ENCODE results near the gene ACOXL.

The ACOXL gene

DNA sequence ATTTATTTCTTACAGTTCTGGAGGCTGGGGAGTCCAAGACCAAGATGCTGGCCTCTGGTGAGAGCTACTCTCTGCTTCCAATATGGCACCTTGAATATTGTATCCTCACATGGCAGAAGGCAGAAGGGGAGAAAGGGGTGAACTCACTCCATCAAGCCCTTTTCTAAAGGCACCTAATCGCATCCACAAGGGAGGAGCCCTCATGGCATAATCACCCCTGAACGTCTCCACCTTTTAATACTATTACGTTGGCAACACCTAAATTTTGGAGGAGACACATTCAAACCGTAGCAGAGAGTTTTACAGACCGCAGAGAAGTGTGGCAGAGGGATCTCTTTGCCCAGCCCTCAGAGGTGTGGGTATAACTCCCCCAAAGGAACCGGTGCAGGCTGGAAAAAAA is 245.8 kb downstream of the ACOXL start:
- no peak for DNase-seq (ENCODE audit: low read depth)

DNA sequence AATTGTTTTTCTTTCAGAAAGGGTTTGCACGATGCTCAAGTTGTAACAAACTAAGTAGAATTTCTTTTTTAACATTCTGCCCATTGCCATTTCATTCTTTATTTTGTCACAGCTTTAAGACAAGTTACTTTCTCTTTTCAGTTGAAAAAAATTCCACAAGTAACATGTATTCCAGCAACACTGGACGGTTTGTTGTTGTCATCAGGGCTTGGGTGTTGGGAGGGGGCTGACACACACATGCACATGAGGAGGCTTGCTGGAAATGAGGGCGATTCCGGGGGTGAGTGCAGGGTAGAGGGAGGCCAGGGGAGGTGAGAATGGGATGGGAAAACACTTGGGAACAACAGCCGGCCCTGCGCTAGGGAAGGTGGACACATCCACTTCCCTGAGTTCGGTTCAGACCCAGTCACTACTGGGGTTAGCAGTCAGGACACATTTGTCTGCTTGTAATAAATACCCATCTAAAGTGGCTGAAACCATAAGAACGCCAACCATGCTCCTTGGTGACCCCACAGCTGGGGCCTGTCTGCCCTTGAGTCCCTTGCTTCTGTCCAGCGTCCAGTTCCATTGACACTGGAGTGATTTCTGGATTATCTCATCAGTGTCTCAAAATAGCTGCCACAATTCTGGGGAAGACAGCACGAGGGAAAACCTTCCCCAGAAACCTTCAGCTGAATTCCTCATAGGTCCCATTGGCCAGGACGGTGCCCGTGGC is 246.5 kb downstream of the ACOXL start:
- no peak for DNase-seq (ENCODE audit: low read depth)

DNA sequence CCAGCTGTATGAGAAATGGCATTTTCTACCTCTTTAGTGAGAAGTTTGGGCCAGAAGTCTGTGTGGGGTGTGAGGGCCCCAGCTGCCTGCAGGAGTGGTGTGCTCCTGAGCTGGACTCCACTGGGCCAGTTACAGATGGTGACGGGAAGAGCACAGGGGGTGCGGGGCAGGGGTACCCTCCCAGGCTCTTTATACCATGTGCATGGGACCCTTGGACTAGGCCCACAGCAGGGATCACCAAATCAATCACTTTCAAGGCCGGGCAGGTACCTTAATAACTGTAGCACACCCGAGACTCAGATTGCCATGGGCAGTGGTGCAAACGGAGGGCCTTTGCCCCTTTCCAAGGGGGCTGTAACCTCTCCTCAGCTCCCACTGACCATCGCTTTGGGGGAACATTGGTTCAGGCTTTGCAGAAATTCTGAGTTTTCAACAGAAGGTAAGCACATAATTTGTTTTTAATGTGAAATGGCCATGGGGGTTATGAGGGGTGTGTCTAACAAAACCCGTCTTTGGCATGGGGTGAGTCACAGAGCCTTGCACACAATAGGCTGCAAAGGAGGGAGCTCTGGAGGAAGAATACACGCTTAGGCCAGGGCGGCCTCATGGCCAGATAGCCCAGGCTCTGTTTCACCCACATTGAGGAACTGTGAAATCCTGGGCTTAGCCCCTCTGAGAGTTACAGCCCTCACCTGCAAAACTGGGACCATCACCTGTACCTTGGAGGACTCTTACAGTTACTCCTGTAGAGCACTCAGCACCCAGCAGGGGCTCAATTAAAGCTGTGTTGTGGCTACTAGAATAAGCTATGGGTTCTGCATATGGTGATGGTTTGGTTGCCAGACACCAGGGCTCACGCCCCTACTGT is 247.3 kb downstream of the ACOXL start:
- no peak for DNase-seq (ENCODE audit: low read depth)

DNA sequence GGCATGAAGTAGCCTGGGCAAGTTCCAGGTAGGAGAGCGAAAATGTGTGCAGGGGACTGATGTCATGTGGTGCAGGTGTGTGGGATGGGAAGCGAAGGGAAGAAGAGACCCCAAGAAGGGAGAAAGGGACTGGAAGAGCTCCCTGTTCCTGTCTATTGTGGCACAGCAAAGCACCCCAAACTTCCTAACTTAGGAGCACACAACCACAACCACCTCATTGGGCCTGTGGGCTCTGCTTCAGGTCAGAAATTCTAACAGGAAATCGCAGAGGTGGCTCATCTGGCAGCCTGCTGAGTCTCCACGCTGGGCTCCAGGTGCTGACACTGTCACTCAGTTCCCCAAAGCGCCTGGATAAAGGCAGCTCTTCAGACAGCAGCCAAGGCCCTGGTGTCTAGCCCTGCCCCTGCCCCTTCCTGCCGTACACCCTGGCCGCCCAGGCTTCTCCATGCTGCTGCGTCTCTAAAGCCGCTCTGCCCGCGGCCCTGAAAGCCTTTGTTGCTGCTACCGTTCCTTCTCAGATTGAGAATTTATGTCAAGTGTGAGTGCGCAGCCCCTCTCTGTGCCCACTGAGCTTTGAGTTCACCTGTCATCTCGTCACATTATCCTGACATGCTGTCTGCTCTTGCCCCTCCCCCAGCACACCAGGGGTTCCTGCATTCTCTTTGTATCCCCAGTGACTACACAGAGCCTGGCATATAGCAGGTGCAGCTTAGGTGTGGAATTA is 248.1 kb downstream of the ACOXL start:
- no peak for DNase-seq (ENCODE audit: low read depth)

DNA sequence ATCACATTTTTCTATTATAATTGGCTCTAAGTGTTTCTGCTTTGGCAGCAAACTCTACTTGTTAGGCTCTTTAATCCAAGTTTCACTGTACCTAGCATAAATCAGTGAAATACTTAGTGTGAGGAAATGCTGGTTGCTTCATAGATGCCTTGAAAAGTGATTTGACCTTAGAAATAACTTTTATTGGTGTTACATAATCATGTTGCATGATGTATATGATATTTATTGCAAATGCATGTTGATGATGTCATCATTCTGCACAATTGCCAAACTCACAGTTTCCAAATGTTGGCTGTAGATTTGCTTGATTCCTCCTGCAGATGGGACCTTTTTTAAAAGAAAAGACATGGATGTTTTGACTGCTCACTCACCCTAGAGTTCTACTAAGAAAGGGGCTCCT is 250.8 kb downstream of the ACOXL start:
- no peak for DNase-seq (ENCODE audit: low read depth)

DNA sequence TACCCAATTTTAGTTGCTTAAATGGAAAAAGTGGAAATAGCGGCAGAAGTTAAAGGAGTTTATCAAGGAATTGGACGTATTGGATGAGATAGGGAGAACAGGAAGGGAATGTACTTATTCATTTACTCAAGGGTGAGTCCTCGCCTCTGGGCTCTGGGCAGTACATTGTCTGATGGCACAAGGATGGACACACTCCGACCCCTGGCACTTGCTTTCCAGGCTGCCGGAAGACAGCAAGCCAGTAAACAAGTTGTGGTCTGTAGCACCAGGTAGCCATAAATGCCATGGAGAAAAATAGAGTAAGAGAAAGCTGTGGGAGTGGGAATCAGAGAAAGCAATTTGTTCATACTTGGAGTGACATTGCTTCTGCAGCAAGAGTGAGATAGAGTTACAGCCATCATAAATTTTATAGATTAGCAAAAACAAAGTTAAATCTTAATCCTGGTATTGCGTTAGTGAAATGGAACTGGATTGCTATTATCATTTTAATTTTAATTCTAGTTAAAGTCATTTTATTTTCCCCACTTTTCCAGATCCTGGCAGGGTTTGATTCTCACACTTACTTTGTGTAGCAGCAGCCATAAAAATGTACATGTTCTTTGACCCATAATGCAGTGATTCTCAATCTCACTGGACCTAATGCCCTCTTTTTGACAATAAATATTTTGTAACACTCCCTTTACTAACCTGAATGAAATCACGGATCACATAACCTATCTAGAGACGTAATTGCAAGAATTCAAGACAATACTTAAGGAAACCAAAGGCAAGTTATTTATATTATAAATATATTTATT is 252.5 kb downstream of the ACOXL start:
- DNase-seq (ENCODE audit: low read depth), result no peak

DNA sequence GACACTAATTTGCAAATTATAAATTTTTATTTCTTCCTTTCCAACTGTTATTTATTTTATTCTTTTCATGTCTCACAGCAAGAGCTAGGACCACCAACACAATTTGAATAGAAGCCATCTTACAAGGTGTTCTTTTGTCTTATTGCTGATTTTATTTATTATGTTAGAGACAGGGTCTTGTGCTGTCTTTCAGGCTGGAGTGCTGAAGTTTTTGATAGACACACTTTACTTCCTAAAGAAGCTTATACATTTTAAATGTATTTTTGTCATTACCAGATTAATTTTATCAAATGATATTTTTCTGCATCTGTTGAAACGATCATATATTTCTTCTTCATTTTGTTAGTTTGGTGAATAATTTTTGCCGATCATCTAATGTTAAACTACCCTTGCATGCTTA is 258.1 kb downstream of the ACOXL start:
- DNase-seq (ENCODE audit: low read depth), result no peak

DNA sequence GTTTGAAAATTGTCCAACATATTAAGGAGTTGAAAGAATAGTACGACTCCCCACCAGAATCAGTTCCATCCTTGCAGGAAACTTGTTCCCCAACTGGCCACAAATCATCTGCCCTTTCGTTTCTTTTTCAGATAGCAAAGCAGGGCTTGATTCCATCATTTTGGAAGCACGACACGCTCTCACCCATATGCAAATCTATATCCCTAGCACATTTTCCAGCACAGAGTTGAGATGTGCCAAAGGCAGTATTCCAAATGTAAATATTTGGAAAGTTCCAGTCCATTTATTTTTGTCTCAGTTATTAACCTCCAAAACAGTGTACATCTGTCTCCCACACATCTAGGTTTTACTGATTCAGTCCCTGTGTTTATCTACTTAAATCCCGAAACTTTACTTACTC is 259.5 kb downstream of the ACOXL start:
- no peak for DNase-seq (ENCODE audit: low read depth)

DNA sequence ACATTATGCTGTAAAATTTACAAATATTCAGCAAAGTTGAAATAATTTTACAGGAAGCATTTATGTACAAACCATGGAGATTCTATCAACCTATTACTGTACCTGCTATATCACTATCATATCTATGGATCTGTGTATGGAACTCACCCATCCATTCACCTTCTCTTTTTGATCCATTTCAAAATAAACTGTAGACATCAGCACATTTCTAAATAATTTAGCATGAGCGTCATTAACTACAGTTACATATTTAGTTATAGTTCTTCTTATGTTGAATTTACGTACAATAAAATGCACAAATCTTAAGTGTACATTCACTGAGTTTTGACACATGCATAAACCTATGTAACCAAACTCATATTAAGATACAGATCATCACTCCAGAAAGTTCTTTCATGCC is 260.5 kb downstream of the ACOXL start:
- DNase-seq (ENCODE audit: low read depth), result no peak

DNA sequence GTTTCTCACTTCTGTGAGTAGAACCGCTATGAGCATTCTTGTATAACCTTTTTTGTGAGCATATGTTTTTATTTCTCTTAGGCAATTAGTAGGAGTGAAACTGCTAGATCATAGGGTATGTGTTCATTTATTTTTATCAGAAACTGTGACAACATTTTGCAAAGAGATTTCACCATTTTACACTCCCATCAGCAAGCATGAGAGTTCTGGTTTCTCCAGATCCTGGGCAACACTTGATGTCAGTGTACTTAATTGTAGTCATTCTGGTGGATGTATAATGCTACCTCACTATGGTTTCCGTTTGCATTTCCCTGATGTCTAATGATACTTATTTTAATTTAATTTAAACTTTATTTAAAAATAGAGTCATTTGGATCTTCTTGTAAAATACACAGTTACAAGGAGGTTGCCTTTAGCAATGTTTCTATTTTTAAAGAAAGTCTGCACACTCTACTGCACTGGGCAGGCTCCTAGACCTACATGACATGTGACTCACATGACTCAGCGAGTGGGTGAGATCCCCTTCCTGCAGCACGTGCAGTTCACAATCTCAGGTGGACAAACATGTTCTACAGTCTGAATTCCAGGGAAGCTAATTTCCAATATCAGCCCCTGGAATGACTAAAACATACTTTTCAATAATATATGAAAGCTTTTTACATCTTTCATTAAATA is 261.3 kb downstream of the ACOXL start:
- no peak for DNase-seq (ENCODE audit: low read depth)

DNA sequence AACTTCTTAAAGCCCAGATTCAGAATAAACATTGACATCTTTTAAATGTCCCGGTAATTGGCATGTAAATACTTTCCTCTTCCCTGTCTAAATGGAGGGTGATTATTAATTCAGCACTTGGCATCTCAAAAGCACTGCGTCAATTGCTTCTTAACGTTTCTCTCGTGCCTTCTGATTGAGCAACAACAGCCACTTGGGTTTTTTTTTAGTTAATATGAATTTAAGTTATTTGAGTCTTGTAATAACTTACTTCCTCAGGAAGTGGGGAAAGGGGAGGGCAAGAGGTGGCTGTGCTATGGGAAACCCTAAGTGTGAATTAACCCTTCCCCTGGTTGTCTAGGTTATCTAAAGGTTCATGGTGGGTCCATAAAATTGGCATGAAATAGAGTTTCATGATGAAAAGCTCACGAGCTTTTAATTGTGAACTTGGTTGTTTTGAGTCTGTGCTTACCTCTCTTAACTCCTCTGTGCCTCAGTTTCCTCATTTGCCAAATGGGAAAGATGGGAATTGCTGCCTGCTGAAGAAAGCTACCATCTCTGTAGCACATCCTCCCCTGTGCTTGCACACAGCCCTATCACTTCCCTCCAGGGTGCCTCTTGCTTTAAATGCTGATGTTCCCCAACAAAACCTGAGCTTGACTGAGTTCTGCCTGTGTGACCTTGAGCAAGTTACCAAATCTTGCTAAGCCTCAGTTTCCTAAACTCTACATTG is 262.0 kb downstream of the ACOXL start:
- no peak for DNase-seq (ENCODE audit: low read depth)

DNA sequence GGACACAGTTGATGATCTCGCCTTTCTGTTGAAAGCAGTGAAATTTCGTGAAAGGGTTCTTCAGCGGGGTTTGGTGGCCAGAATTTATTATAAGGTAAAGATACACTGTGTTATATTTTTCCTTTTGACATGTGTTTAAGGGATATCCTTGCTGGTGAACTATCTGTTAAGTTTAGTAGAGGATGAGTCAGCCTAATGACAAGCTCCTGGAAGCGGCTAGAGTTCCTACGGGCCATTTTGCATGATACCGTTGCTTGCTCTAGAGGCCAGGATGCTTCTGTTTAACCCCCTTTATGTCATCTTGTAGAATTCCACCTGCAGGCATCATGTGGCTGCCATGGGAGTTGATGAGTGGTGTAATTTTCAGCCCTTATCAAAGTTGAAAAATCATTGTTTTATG is 263.5 kb downstream of the ACOXL start:
- DNase-seq (ENCODE audit: low read depth), result no peak

DNA sequence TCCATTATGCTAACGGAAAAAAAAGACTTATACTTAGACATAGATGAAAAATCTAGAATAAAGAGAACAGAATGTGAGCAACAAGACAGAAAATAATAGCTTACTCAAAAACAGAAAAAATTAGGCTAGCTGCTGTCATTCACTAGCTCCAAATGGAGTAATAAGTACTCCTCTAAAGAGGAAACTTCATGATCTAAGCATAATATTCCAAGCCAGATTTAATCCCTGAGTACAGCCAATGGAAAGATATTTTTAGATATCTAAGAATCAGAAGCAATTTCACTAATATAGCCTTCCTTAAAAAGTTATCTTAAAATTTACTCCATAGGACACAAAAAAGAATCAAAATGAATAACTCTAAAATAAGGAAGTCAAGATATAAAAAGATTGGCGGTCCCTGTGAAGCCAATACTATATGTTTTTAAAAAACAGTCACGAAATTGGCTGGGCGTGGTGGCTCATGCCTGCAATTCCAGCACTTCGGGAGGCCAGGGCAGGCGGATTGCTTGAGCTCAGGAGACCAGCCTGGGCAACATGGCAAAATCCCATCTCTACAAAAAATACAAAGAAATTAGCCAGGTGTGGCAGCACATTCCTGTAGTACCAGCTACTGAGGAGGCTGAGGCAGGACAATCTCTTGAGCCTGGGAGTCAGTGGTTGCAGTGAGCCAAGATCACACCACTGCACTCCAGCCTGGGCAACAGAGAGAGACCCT is 265.1 kb downstream of the ACOXL start:
- no peak for DNase-seq (ENCODE audit: low read depth)

DNA sequence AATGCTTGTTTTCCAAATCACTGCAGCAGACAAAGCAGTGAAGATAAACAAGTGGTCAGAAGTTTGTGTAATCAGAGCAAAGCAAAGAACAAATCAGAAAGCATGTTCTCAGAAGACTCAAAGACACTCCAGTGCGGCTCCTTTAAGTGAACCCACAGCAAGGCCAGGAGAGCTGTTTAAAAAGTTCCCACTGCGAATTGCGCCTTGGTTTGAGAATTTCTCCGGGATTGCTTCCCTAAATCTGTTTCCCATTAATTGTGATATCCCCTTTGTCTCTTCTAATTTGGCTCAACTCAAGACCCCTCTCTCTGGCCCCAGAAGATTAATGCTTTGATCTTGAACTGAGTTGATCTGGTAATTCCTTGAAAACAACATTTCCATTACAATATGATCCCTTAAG is 265.9 kb downstream of the ACOXL start:
- DNase-seq (ENCODE audit: low read depth), result no peak

DNA sequence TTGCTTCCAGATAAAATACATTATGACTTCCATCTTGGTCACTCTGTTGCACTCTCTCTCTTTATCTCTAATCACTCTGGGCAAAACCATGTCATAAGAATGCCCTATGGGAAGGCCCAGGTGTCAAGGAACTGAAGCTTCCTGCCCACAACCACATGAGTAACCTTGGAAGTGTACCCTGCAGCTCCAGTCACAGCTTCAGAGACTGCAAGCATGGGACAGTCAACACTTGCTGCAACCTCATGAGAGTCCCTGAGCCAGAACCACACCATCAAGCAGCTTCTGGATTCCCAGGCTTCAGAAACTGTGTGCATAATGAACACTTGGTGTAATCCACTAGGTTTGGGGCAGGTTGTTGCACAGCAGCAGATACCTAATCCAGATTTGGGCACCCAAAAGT is 267.3 kb downstream of the ACOXL start:
- no peak for DNase-seq (ENCODE audit: low read depth)

DNA sequence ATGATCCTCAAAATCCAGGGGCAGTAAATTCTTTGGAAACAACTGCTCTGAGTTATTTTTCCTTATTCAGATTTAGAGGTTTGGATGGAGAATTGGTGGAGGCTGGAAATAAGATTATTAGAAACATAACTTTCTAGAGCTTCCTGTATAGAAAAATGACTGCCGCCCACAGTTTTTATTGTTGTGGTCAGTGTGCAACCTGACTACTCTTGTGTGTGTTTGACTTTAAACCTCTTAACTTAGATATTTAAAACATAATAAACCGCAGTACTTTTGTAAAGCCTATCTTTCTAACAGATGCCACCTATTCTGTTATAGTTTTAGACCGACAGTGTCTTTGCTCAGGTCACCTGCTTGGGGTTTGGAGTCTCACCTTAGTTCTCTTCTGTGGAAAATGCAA is 272.9 kb downstream of the ACOXL start:
- DNase-seq (ENCODE audit: low read depth), result no peak

DNA sequence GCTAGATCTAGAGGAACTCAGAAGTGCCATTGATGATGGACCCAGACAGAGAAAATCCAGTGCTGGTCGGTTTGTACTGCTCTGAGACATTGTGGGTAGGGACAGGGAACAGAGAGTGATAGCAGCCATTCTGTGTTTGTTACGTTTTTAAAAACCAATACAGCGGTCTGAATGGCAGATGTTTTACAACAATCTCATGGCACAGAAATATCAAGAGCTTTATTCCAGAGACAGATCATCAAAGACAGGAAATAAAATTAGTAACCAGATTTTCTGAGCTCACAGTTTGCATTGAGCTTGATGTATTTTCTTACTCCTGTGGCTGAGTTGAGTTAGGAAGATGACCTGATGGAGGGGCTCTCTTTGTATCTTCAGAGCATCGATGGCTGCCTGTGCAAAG is 273.4 kb downstream of the ACOXL start:
- DNase-seq (ENCODE audit: low read depth), result no peak

DNA sequence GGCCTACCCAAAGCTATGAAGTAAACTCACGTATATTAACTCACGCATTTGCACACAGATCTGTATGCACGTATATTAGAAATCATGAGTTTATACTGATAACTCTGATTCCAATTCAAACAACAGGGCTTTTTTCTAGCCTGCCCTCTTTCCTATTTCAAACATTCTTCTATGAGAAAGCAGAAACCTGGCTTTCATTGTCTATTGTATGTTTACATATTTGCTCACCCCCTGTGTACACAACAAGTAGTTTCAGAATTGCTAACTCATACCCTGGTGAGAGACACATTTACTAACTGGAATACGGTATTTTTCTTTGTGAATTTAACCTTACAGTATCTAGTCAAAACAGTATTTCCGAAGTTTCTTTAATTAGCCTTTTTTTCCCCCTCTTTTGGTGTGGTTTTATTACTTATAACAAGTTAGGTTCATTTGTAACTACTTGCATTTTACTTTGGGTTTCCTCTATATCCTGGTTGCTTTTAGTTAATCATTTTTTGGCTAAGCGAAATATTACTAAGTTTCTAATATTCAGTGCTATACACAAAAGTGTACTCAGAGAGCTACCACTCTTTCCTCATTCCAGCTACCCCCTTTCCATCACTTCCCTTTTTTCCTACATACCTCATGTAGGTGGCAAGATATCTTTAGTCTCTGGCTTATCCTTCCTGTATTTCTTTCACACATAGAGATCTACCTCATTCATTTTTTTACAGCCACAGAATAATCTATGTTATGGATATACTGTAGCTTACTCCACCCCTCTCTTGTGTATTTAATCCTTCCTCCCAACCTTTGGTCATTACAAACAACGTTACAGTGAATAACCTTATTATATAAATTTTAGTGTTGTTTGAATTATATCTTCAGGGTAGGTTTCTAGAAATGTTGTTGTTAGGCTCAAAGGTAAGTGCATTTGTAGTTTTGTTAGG is 275.6 kb downstream of the ACOXL start:
- no peak for DNase-seq (ENCODE audit: low read depth)

DNA sequence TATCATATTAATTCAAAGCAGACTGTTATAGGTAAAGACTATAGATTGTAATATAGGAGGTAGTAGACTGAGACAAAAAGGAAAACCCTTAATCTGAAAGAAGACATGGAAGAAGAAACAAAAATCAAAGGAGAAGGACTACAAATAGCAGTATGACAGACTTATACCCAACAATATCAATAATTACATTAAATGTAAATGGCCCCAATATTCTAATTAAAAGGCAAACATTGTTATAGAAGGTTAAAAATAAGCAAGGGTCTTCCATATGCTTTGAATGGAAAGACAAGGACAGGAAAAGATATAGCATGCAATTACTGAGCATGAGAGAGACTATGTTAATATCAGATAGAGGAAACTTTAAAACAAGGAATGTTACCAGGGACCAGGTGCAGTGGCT is 278.8 kb downstream of the ACOXL start:
- DNase-seq (ENCODE audit: low read depth), result no peak
